NCI-H1105 (cell line): ENCODE measurements around the gene NDRG3.
"Not testable (repeated sequence)": the region's sequence is repeated elsewhere in the genome, so short reads cannot be mapped to it uniquely, and the experiment has no call there.

ENCODE experiments used
- DNase-seq: peaks from one replicate; lab custom pipeline; 2025; lab: John Stamatoyannopoulos, UW

The NDRG3 gene

DNA sequence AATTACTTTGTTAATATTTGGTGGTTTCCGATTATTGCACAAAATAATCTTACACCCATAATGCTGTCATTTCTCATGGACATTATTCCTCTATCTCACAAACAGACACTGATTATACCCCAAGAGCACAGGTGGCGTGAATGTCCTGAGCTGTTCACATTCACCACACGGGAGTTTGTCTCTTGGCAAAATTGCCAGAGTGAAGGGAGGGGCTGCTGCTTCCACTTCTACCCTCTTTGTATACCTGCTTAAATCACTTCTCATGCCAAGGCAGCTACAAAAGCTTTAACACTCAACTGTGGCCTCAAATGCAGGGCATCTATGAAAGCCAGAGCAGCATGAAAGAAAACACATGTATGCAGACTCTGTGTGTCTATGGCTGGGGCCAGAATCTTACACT lies 58.0 kb downstream of the NDRG3 start:
- no peak for DNase-seq

DNA sequence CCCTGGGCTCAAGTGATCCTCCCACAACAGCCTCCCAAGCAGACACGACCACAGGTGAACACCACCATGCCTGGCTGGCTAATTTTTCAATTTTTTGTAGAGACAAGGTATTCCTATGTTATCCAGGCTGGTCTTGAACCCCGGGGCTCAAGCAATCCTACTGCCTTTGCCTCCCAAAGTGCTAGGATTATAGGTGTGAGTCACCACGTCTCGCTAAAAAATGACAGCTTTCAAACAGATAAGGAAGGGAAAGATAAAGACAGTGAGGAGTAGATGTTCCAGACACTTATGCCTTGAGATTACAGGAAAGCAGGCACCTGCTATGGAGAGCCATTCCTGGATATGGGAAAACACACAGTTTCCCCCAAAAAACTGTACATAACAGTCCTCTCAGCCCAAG lies 58.9 kb downstream of the NDRG3 start:
- DNase-seq, result no peak

GRCh38 chr20:36686504-36686903 lies 59.4 kb downstream of the NDRG3 start:
- DNase-seq, result no peak

DNA sequence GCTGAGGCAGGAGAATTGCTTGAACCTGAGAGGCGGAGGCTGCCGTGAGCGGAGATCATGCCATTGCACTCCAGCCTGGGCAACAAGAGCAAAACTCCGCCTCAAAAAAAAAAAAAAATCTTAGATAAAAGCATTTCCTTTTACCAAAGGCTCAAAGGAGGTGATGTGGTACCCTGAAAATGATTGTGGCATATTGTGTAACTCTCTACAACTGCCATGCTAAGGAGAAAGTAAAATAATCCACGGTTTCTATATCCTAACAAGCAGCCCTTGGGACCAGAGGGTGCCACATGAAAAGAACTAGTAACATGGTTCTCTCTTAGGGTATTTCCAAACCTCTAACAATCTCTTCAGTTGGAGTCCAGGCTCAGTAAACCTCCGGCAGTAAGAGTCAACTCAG lies 61.1 kb downstream of the NDRG3 start:
- no peak for DNase-seq

DNA sequence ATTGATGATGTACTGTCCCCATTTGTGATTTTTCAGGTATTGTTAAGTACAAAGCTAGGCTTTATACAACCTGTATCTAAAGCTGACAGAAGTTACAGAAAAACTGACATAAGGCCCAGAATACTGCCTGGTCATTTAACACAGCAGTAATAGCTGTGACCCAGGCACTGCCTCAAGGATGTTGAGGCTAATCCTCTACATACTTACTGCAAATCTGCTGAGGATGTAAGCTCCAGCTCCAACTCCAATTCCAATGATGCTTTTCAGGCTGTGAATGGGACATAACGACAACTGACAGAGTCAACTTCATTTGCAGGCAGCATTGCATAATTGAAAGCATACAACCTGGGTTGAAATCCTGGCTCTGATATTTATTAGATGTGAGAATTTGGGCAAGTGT lies 63.6 kb downstream of the NDRG3 start:
- no peak for DNase-seq

DNA sequence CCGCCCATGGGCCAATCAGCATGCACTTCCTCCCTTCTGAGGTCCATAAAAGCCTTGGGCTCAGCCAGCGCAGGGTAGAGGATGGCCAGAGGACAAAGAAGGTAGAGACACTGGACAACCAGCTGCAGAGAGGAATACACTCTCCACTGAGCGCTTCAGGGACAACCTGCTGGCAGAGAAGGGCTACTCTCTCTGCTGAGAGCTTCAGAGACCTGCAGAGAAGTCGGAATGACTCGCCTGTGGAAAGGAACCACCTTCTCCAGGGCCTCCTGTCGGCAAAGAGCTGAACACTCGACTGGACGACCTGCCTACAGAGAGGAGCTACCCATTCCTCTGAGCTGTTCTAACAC lies 68.5 kb downstream of the NDRG3 start:
- DNase-seq, result no peak

DNA sequence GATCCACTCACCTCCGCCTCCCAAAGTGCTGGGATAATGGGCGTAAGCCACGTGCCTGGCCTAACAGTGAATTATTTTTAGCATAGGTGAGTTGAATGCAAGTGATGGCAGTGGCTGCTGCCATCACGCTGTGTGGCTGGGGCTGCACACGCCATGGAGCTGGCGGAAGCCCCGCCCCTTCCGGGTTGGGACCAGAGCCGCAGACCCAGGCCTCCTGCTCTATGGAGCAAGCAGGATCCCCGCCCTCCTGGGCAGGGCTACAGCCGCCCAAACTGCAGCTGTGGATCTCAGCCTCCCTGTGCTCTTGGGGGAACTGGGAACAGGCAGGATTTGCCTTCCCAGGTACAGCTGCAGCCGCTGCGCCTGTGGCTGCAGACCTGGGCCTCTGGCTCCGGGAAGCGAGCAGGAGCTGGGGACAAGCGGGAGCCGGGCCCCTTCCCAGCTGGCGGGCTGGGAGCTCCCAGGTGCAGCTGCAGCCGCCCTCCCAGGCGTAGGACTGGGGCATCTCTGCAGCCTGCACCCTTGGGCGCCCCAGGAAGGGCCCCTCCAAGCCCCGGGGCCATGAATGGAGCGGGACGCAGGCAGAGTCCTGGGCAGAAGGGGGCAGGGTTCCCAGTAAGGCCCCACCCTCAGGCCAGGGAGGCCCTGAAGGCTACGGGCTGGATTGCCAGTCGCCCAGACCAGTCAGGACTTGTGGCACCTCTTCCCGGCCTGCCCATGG lies 69.0 kb downstream of the NDRG3 start:
- DNase-seq, result no peak

- not testable (repeated sequence) for DNase-seq
Measured at GRCh38 chr20:36675545-36675944, 70.3 kb downstream of the NDRG3 start.

DNA sequence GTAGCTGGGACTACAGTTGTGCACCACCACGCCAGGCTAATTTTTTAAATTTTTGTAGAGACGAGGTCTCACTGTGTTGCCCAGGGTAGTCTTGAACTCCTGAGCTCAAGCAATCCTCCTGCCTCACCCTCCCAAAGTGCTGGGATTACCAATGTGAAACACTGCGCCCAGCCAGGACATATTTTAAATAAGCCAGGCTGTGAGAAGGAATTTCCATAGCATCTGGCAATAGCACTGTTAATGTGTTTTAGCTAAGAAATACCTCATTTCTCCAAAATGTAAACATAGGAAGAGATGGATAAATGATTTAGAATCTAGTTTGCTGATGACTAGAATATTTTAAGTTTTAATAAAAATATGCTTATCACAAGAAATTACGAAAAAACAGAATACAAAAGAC lies 72.9 kb downstream of the NDRG3 start:
- no peak for DNase-seq

GRCh38 chr20:36670665-36671357 lies 75.1 kb downstream of the NDRG3 start:
- no peak for DNase-seq

- no peak for DNase-seq
Measured at GRCh38 chr20:36666181-36666740, 79.6 kb downstream of the NDRG3 start.

- DNase-seq, result no peak
Measured at GRCh38 chr20:36663031-36663430, 82.9 kb downstream of the NDRG3 start.

GRCh38 chr20:36658300-36658699 lies 87.6 kb downstream of the NDRG3 start:
- no peak for DNase-seq

- no peak for DNase-seq
Measured at GRCh38 chr20:36656733-36657132, 89.2 kb downstream of the NDRG3 start.

GRCh38 chr20:36655004-36655403 lies 90.9 kb downstream of the NDRG3 start:
- no peak for DNase-seq

DNA sequence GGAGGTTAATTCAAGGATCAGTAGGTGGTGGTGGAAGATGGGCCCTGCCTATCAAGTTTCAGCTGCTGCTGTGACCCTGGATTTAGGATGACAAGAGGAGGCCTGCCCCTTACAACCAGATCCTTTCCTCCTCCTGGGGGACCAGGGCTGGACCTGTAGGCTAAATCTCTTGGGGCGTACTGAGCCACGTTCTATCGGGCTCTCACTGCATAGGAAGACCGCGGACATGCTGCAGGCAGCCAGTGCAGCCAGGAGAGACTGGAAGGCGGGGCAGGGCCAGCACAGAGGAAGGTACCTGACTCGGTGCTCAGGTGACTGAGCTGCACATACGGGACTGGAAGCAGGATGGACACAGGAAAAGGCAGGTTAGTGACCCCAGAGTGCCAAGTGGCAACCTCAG lies 91.4 kb downstream of the NDRG3 start:
- DNase-seq, result no peak

- no peak for DNase-seq
Measured at GRCh38 chr20:36653456-36653855, 92.4 kb downstream of the NDRG3 start.

GRCh38 chr20:36647196-36648121 lies 98.4 kb downstream of the NDRG3 start:
- no peak for DNase-seq

DNA sequence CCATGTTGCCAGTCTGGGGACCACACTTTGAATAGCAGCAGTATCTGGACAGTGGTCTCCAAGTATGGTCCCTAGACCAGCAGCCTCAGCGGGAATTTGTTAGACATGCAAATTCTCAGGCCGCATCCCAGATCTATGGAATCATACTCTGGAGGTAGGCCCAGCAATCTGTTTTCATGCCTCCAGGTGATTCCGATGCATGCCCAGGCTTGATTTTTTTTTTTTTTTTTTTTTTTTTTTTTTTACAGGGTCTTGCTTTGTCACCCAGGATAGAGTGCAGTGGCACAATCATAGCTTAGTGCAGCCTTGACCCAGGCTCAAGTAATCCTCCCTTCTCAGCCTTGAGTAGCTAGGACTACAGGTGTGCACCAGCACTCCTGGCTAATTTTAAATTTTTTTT lies 99.2 kb downstream of the NDRG3 start:
- no peak for DNase-seq

GRCh38 chr20:36645998-36646397 lies 99.9 kb downstream of the NDRG3 start, which contains the start of gene SLA2:
SLA2 (minus strand) TSS chr20:36646196; CDS start chr20:36641335, 4,861 bp downstream.
- no peak for DNase-seq

DNA sequence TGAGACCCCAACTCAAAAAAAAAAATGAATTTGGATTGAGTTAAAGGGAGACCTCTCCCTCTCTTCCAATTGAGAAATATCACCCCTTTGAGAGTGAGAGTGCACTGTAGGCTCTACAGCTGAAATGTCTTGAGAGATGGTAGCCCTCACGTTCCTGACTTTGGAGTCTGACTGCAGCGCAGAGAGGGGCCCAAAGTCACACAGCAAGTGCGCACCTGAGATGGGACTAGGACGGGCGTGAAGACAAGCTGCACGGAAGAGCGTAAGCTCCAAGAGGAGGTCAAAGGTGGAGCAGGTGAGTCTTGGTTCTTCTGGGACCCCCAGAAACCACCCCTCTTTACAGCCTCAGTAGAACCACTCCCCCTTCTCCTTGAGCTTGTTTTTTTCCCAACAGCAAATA lies 100.5 kb downstream of the NDRG3 start:
- no peak for DNase-seq

DNA sequence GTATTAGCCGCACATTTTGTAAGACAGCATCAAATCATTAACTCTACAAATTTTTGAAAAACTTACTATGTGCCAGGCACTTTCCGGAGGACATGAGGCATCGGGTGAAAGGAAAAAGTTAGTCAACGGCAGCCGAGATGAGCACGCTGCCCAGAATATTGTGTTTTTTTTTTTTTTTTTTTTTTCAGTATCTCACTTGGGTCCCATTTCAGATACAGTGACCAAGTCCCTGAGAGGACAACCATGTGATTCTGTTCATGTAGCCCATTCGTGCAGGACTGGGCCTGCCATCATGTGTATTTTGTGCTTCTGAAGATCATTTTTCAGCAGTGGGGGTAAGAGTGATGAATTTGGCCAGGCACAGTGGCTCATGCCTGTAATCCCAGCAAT lies 101.2 kb downstream of the NDRG3 start:
- no peak for DNase-seq
